ENCODE results near the gene PTPRN2.
"Not testable (repeated sequence)": the region's sequence is repeated elsewhere in the genome, so short reads cannot be mapped to it uniquely, and the experiment has no call there.

Gene PTPRN2

GRCh38 chr7:158353606-158354570, 233.7 kb downstream of the PTPRN2 start:
- peaks cover 8% of the 10 kb centered on the region for H3K9me3 Mint-ChIP-seq
- H3K4me3 Mint-ChIP-seq, result no peak overlapping the region
- H3K36me3 Mint-ChIP-seq, result peaks cover 2% of the 10 kb centered on the region
- no peak overlapping the region for H3K27ac Mint-ChIP-seq
- no peaks in the 10 kb centered on the region for H3K4me1 Mint-ChIP-seq
- peaks cover 3% of the 10 kb centered on the region for H3K27me3 Mint-ChIP-seq

DNA sequence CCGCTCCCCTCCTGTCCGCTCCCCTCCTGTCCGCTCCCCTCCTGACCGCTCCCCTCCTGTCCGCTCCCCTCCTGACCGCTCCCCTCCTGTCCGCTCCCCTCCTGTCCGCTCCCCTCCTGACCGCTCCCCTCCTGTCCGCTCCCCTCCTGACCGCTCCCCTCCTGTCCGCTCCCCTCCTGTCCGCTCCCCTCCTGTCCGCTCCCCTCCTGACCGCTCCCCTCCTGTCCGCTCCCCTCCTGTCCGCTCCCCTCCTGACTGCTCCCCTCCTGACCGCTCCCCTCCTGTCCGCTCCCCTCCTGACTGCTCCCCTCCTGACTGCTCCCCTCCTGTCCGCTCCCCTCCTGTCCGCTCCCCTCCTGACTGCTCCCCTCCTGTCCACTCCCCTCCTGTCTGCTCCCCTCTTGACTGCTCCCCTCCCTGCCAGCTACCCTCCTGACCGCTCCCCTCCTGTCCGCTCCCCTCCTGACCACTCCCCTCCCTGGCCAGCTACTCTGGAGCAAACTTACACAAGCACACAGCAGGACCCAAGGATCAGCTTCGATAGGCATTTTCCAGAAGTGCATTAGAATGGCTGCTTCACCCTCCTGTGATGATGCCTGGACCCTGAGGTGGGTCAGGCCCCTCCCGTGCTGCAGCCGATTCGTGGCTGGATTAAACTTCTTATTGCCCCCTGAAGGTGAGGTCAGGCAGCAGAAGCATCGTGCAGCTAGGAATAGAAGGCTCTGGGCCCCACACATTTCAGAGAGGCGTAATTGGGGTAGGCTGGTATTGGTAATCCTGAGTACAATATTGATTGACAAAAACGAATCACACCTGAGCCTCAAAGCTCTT, 235.5 kb downstream of the PTPRN2 start:
- not testable (repeated sequence) for H3K27me3 Mint-ChIP-seq, H3K4me1 Mint-ChIP-seq, H3K4me3 Mint-ChIP-seq, H3K9me3 Mint-ChIP-seq, H3K36me3 Mint-ChIP-seq
- peak overlapping the region; percentile 30 for H3K27ac Mint-ChIP-seq

DNA sequence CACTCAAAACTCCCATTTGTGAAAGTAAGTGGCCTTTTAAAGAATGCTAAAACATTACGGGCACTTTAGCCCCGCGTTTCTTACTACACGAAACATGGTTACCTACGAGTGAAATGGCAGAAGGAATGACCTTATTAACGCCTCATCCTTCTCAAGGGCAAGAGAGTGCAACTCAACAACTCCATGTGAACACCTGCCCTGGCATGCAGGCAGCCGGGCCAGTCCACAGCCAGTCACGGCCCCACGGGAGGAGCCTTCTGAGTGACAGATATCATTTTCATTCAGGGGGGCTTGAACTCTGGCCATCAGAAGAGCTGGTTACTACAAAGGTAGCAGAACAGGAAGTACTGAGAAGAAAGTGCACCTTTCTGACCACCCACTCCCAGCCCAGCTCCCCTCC, 236.1 kb downstream of the PTPRN2 start:
- H3K27ac Mint-ChIP-seq, result no peak overlapping the region
- H3K27me3 Mint-ChIP-seq, result peaks cover 1% of the 10 kb centered on the region
- H3K36me3 Mint-ChIP-seq, result no peaks in the 10 kb centered on the region
- H3K4me3 Mint-ChIP-seq, result no peak overlapping the region
- no peaks in the 10 kb centered on the region for H3K4me1 Mint-ChIP-seq
- peaks cover 8% of the 10 kb centered on the region for H3K9me3 Mint-ChIP-seq

DNA sequence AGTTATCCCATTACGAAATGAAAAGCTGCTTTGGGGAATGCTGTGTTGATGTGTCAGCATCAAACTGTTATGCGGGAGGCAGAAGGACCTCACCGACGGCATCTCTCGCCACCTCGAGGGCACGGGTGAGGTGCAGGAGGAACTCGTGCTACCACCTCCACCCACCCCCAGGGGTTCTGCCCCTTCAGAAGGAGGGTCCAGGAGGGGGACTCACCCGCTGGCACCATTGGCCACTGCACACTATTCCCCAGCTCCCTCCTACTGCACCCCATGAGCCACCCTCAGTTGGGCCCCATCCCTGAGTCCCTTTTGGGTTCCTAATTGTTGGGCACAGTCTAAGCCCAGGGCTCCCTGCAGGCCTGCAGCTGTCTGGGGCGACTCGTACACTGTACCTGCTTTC, 236.6 kb downstream of the PTPRN2 start:
- Mint-ChIP-seq H3K36me3 (no peaks in the 10 kb centered on the region), H3K9me3 (peaks cover 8% of the 10 kb centered on the region), H3K4me3 (no peak overlapping the region), H3K27ac (no peak overlapping the region), H3K4me1 (no peaks in the 10 kb centered on the region), H3K27me3 (peaks cover 1% of the 10 kb centered on the region)

DNA sequence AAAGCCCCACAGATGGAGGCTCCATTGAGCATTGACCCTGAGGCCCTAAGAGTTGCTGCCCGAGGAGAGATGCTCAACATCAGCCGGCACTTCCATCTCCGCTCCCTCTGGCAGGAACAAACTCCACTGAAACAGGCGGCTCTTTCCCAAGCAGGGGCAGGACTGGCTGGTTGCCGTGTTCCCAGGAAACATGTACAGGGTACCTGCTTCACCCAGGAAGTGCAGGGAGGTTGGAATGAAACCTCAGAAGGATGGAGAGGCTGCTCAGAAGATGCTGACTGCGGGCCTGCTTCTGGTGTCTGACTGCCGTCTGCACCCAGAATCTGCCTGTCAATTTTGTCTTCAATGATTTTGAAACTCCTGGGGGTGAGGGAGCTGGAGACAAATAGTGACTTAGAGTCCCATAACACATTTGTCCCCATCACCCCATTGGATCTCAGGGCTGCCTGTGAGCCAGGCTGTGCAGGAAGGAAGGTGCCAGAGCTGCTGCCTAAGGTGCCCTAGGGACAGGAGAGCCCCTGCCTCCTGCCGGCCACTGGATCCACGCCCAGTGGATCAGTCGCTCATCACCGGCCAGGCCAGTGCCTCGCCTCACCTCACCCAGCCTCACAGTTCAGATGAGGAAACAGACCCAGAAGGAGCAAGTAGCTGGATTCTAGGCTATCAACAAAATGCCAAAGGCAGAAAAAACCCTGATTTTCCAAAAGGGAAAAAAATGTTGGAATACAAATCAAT, 237.3 kb downstream of the PTPRN2 start:
- peaks cover 8% of the 10 kb centered on the region for H3K9me3 Mint-ChIP-seq
- H3K27ac Mint-ChIP-seq, result no peak overlapping the region
- no peaks in the 10 kb centered on the region for H3K4me1 Mint-ChIP-seq
- no peaks in the 10 kb centered on the region for H3K36me3 Mint-ChIP-seq
- peaks cover 1% of the 10 kb centered on the region for H3K27me3 Mint-ChIP-seq
- H3K4me3 Mint-ChIP-seq, result no peak overlapping the region

DNA sequence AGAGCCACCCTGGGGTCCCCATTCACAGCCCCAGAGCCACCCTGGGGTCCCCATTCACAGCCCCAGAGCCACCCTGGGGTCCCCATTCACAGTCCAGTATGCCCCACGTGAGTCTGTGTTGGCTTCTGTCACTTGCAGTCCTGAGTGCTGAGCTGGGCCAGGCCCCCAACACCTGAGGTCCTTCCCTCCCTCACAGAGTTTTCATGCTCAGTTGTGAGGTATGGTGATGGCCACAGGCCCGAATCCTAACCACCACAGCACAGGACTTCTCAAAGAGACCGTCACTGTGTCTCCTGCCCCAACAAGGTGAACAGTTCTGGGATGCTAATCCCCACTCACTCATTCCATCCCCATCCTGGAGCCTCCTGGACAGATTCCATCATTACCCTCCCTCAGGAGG, 239.2 kb downstream of the PTPRN2 start:
- Mint-ChIP-seq H3K4me1 (no peaks in the 10 kb centered on the region), H3K9me3 (no peaks in the 10 kb centered on the region), H3K27me3 (peaks cover 1% of the 10 kb centered on the region), H3K36me3 (no peaks in the 10 kb centered on the region), H3K27ac (no peak overlapping the region), H3K4me3 (no peak overlapping the region)

DNA sequence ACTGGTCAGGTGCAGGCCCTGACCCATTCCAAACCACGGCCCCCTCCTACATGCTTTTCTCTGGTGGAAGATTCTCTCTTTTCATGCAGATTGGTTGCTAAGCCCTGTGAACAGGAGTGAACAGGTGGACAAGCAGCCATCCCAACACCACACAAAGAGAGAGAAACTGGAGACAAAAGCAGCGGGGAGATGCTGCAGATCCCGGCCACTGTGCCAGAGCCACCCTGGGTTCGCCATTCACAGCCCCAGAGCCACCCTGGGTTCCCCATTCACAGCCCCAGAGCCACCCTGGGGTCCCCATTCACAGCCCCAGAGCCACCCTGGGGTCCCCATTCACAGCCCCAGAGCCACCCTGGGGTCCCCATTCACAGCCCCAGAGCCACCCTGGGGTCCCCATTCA, 239.6 kb downstream of the PTPRN2 start:
- H3K9me3 Mint-ChIP-seq, H3K27me3 Mint-ChIP-seq, H3K4me1 Mint-ChIP-seq, H3K4me3 Mint-ChIP-seq, H3K36me3 Mint-ChIP-seq, H3K27ac Mint-ChIP-seq: not testable (repeated sequence)

- no peaks in the 10 kb centered on the region for H3K27me3 Mint-ChIP-seq
- no peak overlapping the region for H3K27ac Mint-ChIP-seq
- peaks cover 4% of the 10 kb centered on the region for H3K9me3 Mint-ChIP-seq
- no peak overlapping the region for H3K4me3 Mint-ChIP-seq
- no peaks in the 10 kb centered on the region for H3K4me1 Mint-ChIP-seq
- H3K36me3 Mint-ChIP-seq, result no peaks in the 10 kb centered on the region
Observed at GRCh38 chr7:158345731-158346130, 241.9 kb downstream of the PTPRN2 start.

DNA sequence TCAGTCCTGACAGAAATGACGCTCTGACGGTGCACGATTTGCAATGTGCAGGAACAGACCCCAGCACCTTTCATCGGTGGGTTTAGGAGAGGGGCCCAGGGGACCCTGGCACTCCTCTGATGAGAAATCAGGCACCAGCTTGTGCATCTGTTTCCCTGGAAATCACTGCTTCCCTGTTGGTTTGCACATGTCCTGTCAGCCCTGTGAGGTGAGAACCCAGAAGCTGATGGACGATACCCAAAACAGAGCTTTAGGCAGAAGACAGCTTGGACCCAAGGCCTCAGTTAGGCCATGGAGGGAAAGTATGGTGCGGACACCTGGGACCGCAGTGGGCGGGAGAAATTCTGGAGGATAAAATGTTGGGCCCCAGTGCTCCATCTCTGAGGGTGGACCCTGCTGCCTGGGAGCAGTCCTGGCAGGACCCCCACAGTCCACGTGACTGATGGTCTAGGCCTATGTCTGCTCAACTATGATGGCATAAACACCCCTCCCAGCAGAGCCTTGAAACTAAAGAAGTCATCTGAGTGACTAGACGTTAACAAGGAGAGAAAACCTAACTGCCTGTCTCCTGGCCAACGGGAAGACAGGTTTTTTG, 242.8 kb downstream of the PTPRN2 start:
- Mint-ChIP-seq H3K27me3 (no peaks in the 10 kb centered on the region), H3K36me3 (no peaks in the 10 kb centered on the region), H3K9me3 (peaks cover 4% of the 10 kb centered on the region), H3K4me3 (no peak overlapping the region), H3K4me1 (no peaks in the 10 kb centered on the region), H3K27ac (no peak overlapping the region)

GRCh38 chr7:158343936-158344455, 243.6 kb downstream of the PTPRN2 start:
- Mint-ChIP-seq H3K9me3 (peaks cover 4% of the 10 kb centered on the region), H3K4me1 (no peaks in the 10 kb centered on the region), H3K27me3 (no peaks in the 10 kb centered on the region), H3K36me3 (no peaks in the 10 kb centered on the region), H3K27ac (no peak overlapping the region), H3K4me3 (no peak overlapping the region)

DNA sequence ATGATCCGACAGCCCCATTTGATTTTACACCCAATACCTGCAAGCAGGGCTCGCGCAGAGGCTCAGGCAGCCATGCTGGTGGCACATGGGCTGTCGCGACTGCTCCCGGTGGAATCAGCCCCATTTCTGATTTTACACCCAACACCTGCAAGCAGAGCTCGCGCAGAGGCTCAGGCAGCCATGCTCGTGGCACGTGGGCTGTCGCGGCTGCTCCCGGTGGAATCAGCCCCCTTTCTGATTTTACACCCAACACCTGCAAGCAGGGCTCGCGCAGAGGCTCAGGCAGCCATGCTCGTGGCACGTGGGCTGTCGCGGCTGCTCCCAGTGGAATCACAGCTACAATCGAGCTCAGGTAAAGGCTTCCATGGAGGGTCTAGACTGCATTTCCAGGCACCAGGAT, 244.1 kb downstream of the PTPRN2 start:
- peaks cover 4% of the 10 kb centered on the region for H3K9me3 Mint-ChIP-seq
- no peaks in the 10 kb centered on the region for H3K4me1 Mint-ChIP-seq
- H3K27me3 Mint-ChIP-seq, result no peaks in the 10 kb centered on the region
- H3K27ac Mint-ChIP-seq, result no peak overlapping the region
- no peaks in the 10 kb centered on the region for H3K36me3 Mint-ChIP-seq
- no peak overlapping the region for H3K4me3 Mint-ChIP-seq

DNA sequence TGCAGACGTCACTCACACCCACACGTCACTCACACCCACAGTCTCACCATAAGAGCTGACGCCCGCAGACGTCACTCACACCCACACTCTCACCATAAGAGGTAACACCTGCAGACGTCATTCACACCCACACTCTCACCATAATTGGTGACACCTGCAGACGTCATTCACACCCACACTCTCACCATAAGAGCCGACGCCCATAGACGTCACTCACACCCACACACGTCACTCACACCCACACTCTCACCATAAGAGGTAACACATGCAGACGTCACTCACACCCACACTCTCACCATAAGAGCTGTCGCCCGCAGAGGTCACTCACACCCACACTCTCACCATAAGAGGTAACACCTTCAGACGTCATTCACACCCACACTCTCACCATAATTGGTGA, 246.5 kb downstream of the PTPRN2 start:
- H3K27ac Mint-ChIP-seq, H3K4me3 Mint-ChIP-seq, H3K27me3 Mint-ChIP-seq, H3K36me3 Mint-ChIP-seq, H3K9me3 Mint-ChIP-seq, H3K4me1 Mint-ChIP-seq: not testable (repeated sequence)

GRCh38 chr7:158336952-158337351, 250.7 kb downstream of the PTPRN2 start:
- Mint-ChIP-seq H3K4me1 (peaks cover 11% of the 10 kb centered on the region), H3K9me3 (peaks cover 16% of the 10 kb centered on the region)
- not testable (repeated sequence) for H3K27ac Mint-ChIP-seq, H3K4me3 Mint-ChIP-seq, H3K27me3 Mint-ChIP-seq, H3K36me3 Mint-ChIP-seq

DNA sequence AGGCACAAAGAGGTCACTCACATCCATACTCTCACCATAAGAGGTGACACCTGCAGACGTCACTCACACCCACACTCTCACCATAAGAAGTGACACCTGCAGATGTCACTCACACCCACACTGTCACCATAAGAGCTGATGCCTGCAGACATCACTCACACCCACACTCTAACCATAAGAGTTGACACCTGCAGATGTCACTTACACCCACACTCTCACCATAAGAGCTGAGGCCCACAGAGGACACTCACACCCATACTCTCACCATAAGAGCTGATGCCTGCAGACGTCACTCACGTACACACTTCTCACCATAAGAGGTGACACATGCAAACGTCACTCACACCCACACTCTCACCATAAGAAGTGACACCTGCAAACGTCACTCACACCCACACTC, 255.1 kb downstream of the PTPRN2 start:
- not testable (repeated sequence) for H3K27me3 Mint-ChIP-seq, H3K27ac Mint-ChIP-seq, H3K36me3 Mint-ChIP-seq, H3K4me3 Mint-ChIP-seq
- Mint-ChIP-seq H3K4me1 (peaks cover 15% of the 10 kb centered on the region), H3K9me3 (peaks cover 17% of the 10 kb centered on the region)

DNA sequence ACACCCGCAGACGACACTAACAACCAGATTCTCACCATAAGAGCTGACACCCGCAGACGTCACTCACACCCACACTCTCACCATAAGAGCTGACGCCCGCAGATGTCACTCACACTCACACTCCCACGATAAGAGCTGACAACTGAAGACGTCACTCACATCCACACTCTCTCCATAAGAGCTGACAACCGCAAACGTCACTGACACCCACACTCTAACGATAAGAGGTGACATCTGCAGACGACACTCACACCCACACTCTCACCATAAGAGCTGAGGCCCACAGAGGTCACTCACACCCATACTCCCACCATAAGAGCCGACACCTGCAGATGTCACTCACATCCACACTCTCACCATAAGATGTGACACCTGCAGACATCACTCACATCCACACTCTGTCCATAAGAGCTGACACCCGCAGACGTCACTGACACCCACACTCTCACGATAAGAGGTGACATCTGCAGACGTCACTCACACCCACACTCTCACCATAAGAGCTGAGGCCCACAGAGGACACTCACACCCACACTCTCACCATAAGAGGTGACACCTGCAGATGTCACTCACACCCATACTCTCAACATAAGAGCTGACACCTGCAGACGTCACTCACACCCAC, 255.7 kb downstream of the PTPRN2 start:
- H3K4me3 Mint-ChIP-seq, H3K27me3 Mint-ChIP-seq, H3K36me3 Mint-ChIP-seq: not testable (repeated sequence)
- H3K27ac Mint-ChIP-seq, result peak overlapping the region; percentile 74
- H3K4me1 Mint-ChIP-seq, result peaks cover 15% of the 10 kb centered on the region
- peaks cover 21% of the 10 kb centered on the region for H3K9me3 Mint-ChIP-seq
